HepG2 (cell line): ENCODE measurements around the gene COPZ1. TPM values are rescaled to one million over a fixed set of nuclear protein-coding genes. Genes with fewer than 3 reads are reported as not detected.
A peak's percentile ranks its signal among the peaks of the same experiment; 100 is the strongest.

Experiments used
- ATAC-seq: fragments of 200-7000 bp; cut with Tn5 transposase; 3 replicates; pipeline ENCODE4 v1.9.1; 2020; ENCODE audit warnings: mild to moderate bottlenecking, moderate library complexity
- BruUV-seq: library from RNA; stranded (reverse); fragments of 400-500 nt; replicated peaks from 2 replicates; lab custom pipeline; 2021; lab: Mats Ljungman, UMichigan
- CTCF ChIA-PET: fragments of 300-600 bp; formaldehyde crosslinking; extraction: SDS; loops from one replicate; lab custom pipeline; 2021; ENCODE audit warnings: low total read pairs, inconsistent platforms, low intra/inter-chr PET ratio; lab: Yijun Ruan, JAX
- POLR2A ChIA-PET: fragments of 350-600 bp; sonication (Branson Sonifier 250); formaldehyde crosslinking; loops from one replicate; lab custom pipeline; 2020; ENCODE audit warnings: antibody characterized with exemption, inconsistent platforms; lab: Yijun Ruan, JAX
- DNase-seq: peaks from one replicate; pipeline ENCODE4 v3.0.0-alpha.2; 2015; ENCODE audit warnings: low spot score
- FAIRE-seq: peaks from 3 replicates; lab custom pipeline; 2011; peaks lifted over from hg19 to GRCh38; lab: Jason Lieb, UNC
- H2AFZ ChIP-seq: one replicate; pipeline ENCODE4 v1.6.1; 2011; ENCODE audit warnings: low read length, inconsistent platforms
- H3K27ac ChIP-seq: fragments of 300-600 bp; 3 replicates; pipeline ENCODE4 v1.8.0; 2011; ENCODE audit warnings: mixed run types, mild to moderate bottlenecking, mixed read lengths, low read length, inconsistent platforms; ENCODE audit not compliant: insufficient read depth; ENCODE audit errors: extremely low read length
- H3K27me3 ChIP-seq, 2 experiments: fragments of 200-600 bp in 1 of 2; 2 replicates in 1 of 2; 3 replicates in 1 of 2; pipeline versions ENCODE4 v1.6.0 to v1.8.0; 2011; ENCODE audit warnings: low read length in 2 of 2, mild to moderate bottlenecking in 2 of 2, moderate library complexity in 2 of 2, inconsistent platforms in 1 of 2; ENCODE audit not compliant: insufficient read depth in 2 of 2, control insufficient read depth in 1 of 2
- H3K36me3 ChIP-seq, 2 experiments: fragments of 200-600 bp in 1 of 2; replicated peaks in 1 of 2; 2 replicates in 1 of 2; 3 replicates in 1 of 2; pipeline versions ENCODE4 v1.5.1 to v1.8.0; 2011; ENCODE audit warnings: low read length in 2 of 2, inconsistent platforms in 1 of 2; ENCODE audit not compliant: insufficient read depth in 2 of 2, control insufficient read depth in 1 of 2
- H3K4me1 ChIP-seq: 2 replicates; pipeline ENCODE4 v1.5.1; 2012; ENCODE audit warnings: low read length, inconsistent platforms; ENCODE audit not compliant: insufficient read depth
- H3K4me2 ChIP-seq: 2 replicates; pipeline ENCODE4 v1.6.0; 2011; ENCODE audit warnings: low read depth, low read length, inconsistent platforms
- H3K4me3 ChIP-seq, 3 experiments: fragments of 200-600 bp in 1 of 3; sonication (generic), shearing (Covaris generic) in 1 of 3; replicated peaks in 1 of 3; 2 replicates each; pipeline ENCODE4 v1.5.1; 2011 to 2016; ENCODE audit warnings: low read length in 3 of 3, inconsistent platforms in 2 of 3, low read depth in 2 of 3, mild to moderate bottlenecking in 2 of 3, control low read depth in 1 of 3, mixed read lengths in 1 of 3; ENCODE audit not compliant: insufficient read depth in 1 of 3
- H3K79me2 ChIP-seq: one replicate; pipeline ENCODE4 v1.6.1; 2011; ENCODE audit warnings: low read length, inconsistent platforms; ENCODE audit not compliant: insufficient read depth
- H3K9ac ChIP-seq: 2 replicates; pipeline ENCODE4 v1.6.0; 2011; ENCODE audit warnings: mild to moderate bottlenecking, low read depth, low read length, inconsistent platforms; ENCODE audit not compliant: insufficient read depth
- H3K9me3 ChIP-seq: 2 replicates; pipeline ENCODE4 v1.5.1; 2012; ENCODE audit warnings: mild to moderate bottlenecking, low read length
- H4K20me1 ChIP-seq: 2 replicates; pipeline ENCODE4 v1.6.0; 2011; ENCODE audit warnings: inconsistent platforms, mild to moderate bottlenecking, low read length, moderate library complexity; ENCODE audit not compliant: insufficient read depth
- ARNT2 ChIP-seq: sonication (generic); formaldehyde crosslinking; IDR thresholded peaks from 2 replicates; pipeline ENCODE4 v1.8.0; 2022; ENCODE audit warnings: mild to moderate bottlenecking, low read depth, missing genetic modification reagents, moderate library complexity
- CBX1 ChIP-seq: IDR thresholded peaks from one replicate; pipeline ENCODE4 v1.6.1; 2016; ENCODE audit warnings: antibody characterized with exemption, low read depth
- ELF4 ChIP-seq: sonication (generic); formaldehyde crosslinking; IDR thresholded peaks from 2 replicates; pipeline ENCODE4 v1.5.0; 2020; ENCODE audit warnings: missing genetic modification reagents, mild to moderate bottlenecking, moderate library complexity, borderline replicate concordance
- HNF4G ChIP-seq, 2 experiments: sonication (generic) in 1 of 2; formaldehyde crosslinking in 1 of 2; IDR thresholded peaks; 2 replicates each; pipeline versions ENCODE4 v1.4.0 to v1.6.1; 2011 to 2020; ENCODE audit warnings: borderline replicate concordance in 2 of 2, low read depth in 2 of 2, mild to moderate bottlenecking in 2 of 2, low read length in 1 of 2, missing genetic modification reagents in 1 of 2, moderate library complexity in 1 of 2
- KDM5B ChIP-seq: sonication (generic); formaldehyde crosslinking; IDR thresholded peaks from 2 replicates; pipeline ENCODE4 v1.4.0; 2020; ENCODE audit warnings: missing genetic modification reagents, mild to moderate bottlenecking, borderline replicate concordance
- KMT2B ChIP-seq: IDR thresholded peaks from 2 replicates; pipeline ENCODE4 v1.6.1; 2016; ENCODE audit warnings: missing genetic modification reagents, missing compliant biosample characterization
- MTA1 ChIP-seq: sonication (generic); formaldehyde crosslinking; IDR thresholded peaks from 2 replicates; pipeline ENCODE4 v1.4.0; 2020; ENCODE audit warnings: missing genetic modification reagents, mild to moderate bottlenecking, borderline replicate concordance
- NCOA5 ChIP-seq: sonication (generic); formaldehyde crosslinking; IDR thresholded peaks from 2 replicates; pipeline ENCODE4 v1.4.0; 2020; ENCODE audit warnings: missing genetic modification reagents
- NFE2L2 ChIP-seq: fragments of 150-350 bp; IDR thresholded peaks from 2 replicates; pipeline ENCODE4 v1.6.1; 2014; ENCODE audit warnings: low read length
- NR2F6 ChIP-seq, 2 experiments: IDR thresholded peaks; 2 replicates each; pipeline ENCODE4 v1.6.1; 2016; ENCODE audit warnings: antibody characterized with exemption in 1 of 2, mild to moderate bottlenecking in 1 of 2
- PRDM15 ChIP-seq: sonication (generic); formaldehyde crosslinking; IDR thresholded peaks from 2 replicates; pipeline ENCODE4 v1.4.0; 2020; ENCODE audit warnings: missing genetic modification reagents
- ZBTB7A ChIP-seq: sonication (generic); formaldehyde crosslinking; IDR thresholded peaks from 2 replicates; pipeline ENCODE4 v1.8.0; 2022; ENCODE audit warnings: mild to moderate bottlenecking, missing genetic modification reagents
- ZNF326 ChIP-seq: sonication (generic); formaldehyde crosslinking; IDR thresholded peaks from 2 replicates; pipeline ENCODE4 v1.4.0; 2020; ENCODE audit warnings: missing genetic modification reagents, borderline replicate concordance
- ZNF484 ChIP-seq: sonication (generic); formaldehyde crosslinking; IDR thresholded peaks from 2 replicates; pipeline ENCODE4 v1.5.1; 2020; ENCODE audit warnings: mild to moderate bottlenecking, low read depth, missing genetic modification reagents, borderline replicate concordance
- ZNF556 ChIP-seq: sonication (generic); formaldehyde crosslinking; IDR thresholded peaks from 2 replicates; pipeline ENCODE4 v1.4.0; 2020; ENCODE audit warnings: mild to moderate bottlenecking, missing genetic modification reagents, borderline replicate concordance
- ZNF781 ChIP-seq: sonication (generic); formaldehyde crosslinking; IDR thresholded peaks from 2 replicates; pipeline ENCODE4 v1.5.1; 2020; ENCODE audit warnings: borderline replicate concordance, mild to moderate bottlenecking, missing genetic modification reagents; ENCODE audit errors: not compliant biosample characterization
- ZNF790 ChIP-seq: sonication (generic); formaldehyde crosslinking; IDR thresholded peaks from 2 replicates; pipeline ENCODE4 v1.8.0; 2022; ENCODE audit warnings: missing genetic modification reagents, mild to moderate bottlenecking, borderline replicate concordance
- WGBS: methylation state at CpG from one replicate; pipeline ENCODE4 v1.1.6; 2017; ENCODE audit warnings: low lambda C conversion rate; 5-methylcytosine and 5-hydroxymethylcytosine counted together
- in situ Hi-C: cut with HindIII; loops from 2 replicates; pipeline ENCODE4 v1.10.0; 2017; ENCODE audit warnings: low pct_unique_long_range_greater_than_20kb; ENCODE audit not compliant: extremely low pct_ligation_motif_present
- intact Hi-C: fragments of 100-400 bp; cut with micrococcal nuclease; formaldehyde crosslinking; loops from one replicate; pipeline ENCODE4 v1.10.0; 2022; ENCODE audit not compliant: unreplicated experiment
- polyA plus RNA-seq, 8 experiments: library from polyadenylated mRNA; depleted of rRNA in 3 of 8; stranded (reverse) in 7 of 8; unstranded in 1 of 8; fragments of >200 nt; fragmentation: Illumina TruSeq in 4 of 8; extraction: Trizol in 4 of 8; gene quantifications; 2 replicates each; pipeline versions ENCODE4 v1.2.1 to v1.2.3, GENCODE V29; 2011 to 2016; ENCODE audit warnings: low read depth in 4 of 8, missing spikeins in 1 of 8, mixed read lengths in 1 of 8; ENCODE audit not compliant: insufficient read depth in 1 of 8
- total RNA-seq, 5 experiments: library from RNA; depleted of rRNA; stranded (reverse); fragments of >200 nt; fragmentation: Illumina TruSeq; extraction: Trizol; gene quantifications; 2 replicates each; pipeline ENCODE4 v1.2.3, GENCODE V29; 2016; ENCODE audit warnings: low read depth in 1 of 5
- TF ChIP-seq, protein P1 (sequence below): sonication (generic); formaldehyde crosslinking; IDR thresholded peaks from 2 replicates; pipeline ENCODE4 v1.4.0; 2020; ENCODE audit warnings: missing genetic modification reagents

COPZ1 gene
- total and polyA plus RNA-seq, 2 of the 13 experiments (the other 11 are each of a cell fraction or from before 2014, with no cell fraction given): 125 to 184 TPM

DNA sequence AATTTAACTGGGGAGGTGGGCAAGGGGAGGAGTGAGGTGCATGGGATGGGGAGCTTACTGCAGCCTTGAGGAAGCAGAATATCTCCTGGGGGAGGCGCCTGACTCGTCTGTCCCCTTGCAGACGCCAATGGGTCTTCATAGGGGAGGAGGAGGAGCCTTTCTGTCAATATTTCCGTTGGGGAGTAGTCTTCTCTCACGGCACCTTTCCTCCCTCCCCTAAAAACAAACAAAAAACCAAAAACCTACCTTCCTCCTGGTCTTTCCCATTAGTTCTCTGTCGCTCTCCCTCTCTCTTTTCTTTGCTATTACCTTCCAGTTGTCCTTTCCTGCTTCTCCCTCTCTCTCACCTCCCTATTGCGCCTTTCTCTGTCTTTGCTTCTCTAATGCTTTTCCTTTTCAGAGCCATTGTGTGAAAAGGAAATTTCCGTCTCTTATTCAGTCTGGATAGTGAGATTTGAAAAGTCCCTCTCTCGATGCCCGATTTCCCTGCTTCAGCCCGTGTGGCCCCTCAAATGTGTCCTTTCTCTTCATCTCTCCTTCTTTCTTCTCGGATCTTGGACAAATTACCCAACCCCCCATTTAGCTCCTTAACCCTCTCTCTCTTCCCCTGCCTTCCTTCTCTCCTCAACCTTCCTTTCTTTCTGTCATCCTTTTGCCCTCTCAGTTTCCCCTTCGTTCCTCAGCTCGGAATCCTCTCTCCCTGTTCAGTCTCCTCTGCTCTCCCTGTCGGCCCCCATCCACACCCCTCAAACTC is 33.4 kb downstream of the COPZ1 start:
- ChIA-PET POLR2A (interaction anchor here (0.6 to 4.4 kb wide), 21 partner anchors 10 to 172 kb away, joined by 3 to 53 read pairs (median 5); partner anchors contain the start of genes CBX5, COPZ1, HNRNPA1 and NFE2), CTCF (interaction anchor here (3.5 kb wide), 1 partner anchor 107 kb away, joined by 40 read pairs; no protein-coding TSS in a partner anchor)
- FAIRE-seq: peak; percentile 50
- intact Hi-C loops: loop anchor here (2.0 kb wide), 2 partner anchors 22 to 34 kb away; partner anchors contain the start of gene COPZ1
- in situ Hi-C loops: no loop called here
- Histone ChIP-seq H3K4me1 (peaks cover 49% of the 10 kb centered on the region), H3K27ac (peak overlapping the region; percentile 42), H3K9ac (peak overlapping the region; percentile 66), H4K20me1 (no peaks in the 10 kb centered on the region), H2AFZ (peak overlapping the region; percentile 90), H3K4me3 (peak overlapping the region; percentile 75 to 81 (median 78)), H3K36me3 (no peaks in the 10 kb centered on the region), H3K27me3 (no peaks in the 10 kb centered on the region; a peak in 1 of 5 replicates), H3K4me2 (peak overlapping the region; percentile 82), H3K9me3 (no peaks in the 10 kb centered on the region), H3K79me2 (no peaks in the 10 kb centered on the region)
- DNase-seq: no peak
- BruUV-seq: TSS peak; percentile 70
- ATAC-seq: no peak
- WGBS: 8% methylated on average over 15 of the region's 15 CpGs
- no peak for TF ChIP-seq NFE2L2
- TF ChIP-seq KDM5B (CRISPR knock-in tag): no peak
- TF ChIP-seq MTA1 (CRISPR knock-in tag): no peak
- TF ChIP-seq NR2F6 (IDR thresholded peaks at IDR 0.05): no peak
- no peak for TF ChIP-seq NR2F6 (CRISPR knock-in tag; IDR thresholded peaks at IDR 0.05)
- TF ChIP-seq CBX1: peak; percentile 6
- TF ChIP-seq ZNF790 (CRISPR knock-in tag): no peak
- no peak for TF ChIP-seq PRDM15
- no peak for TF ChIP-seq ZNF484 (CRISPR knock-in tag)
- TF ChIP-seq NCOA5 (CRISPR knock-in tag): no peak
- TF ChIP-seq KMT2B (CRISPR knock-in tag): no peak
- no peak for TF ChIP-seq ZNF781
- 0 out of 2 replicates have a peak, but pooled peaks have one; percentile 15 for TF ChIP-seq ARNT2 (CRISPR knock-in tag)
- TF ChIP-seq HNF4G (IDR thresholded peaks at IDR 0.05; ENCODE audit: borderline replicate concordance, low read depth, low read length): no peak
- TF ChIP-seq HNF4G (CRISPR knock-in tag; IDR thresholded peaks at IDR 0.05; ENCODE audit: borderline replicate concordance, low read depth): no peak
- TF ChIP-seq, protein P1, sequence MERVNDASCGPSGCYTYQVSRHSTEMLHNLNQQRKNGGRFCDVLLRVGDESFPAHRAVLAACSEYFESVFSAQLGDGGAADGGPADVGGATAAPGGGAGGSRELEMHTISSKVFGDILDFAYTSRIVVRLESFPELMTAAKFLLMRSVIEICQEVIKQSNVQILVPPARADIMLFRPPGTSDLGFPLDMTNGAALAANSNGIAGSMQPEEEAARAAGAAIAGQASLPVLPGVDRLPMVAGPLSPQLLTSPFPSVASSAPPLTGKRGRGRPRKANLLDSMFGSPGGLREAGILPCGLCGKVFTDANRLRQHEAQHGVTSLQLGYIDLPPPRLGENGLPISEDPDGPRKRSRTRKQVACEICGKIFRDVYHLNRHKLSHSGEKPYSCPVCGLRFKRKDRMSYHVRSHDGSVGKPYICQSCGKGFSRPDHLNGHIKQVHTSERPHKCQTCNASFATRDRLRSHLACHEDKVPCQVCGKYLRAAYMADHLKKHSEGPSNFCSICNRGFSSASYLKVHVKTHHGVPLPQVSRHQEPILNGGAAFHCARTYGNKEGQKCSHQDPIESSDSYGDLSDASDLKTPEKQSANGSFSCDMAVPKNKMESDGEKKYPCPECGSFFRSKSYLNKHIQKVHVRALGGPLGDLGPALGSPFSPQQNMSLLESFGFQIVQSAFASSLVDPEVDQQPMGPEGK: peak; percentile 69
- TF ChIP-seq ZNF556 (CRISPR knock-in tag): no peak
- TF ChIP-seq ELF4 (CRISPR knock-in tag): no peak
- TF ChIP-seq ZBTB7A (CRISPR knock-in tag): no peak
- TF ChIP-seq ZNF326 (CRISPR knock-in tag): no peak
